Measurements from ENCODE around the gene AUNIP. TPM values are rescaled to one million over a fixed set of nuclear protein-coding genes. Genes with fewer than 3 reads are reported as not detected.

Gene AUNIP, protein sequence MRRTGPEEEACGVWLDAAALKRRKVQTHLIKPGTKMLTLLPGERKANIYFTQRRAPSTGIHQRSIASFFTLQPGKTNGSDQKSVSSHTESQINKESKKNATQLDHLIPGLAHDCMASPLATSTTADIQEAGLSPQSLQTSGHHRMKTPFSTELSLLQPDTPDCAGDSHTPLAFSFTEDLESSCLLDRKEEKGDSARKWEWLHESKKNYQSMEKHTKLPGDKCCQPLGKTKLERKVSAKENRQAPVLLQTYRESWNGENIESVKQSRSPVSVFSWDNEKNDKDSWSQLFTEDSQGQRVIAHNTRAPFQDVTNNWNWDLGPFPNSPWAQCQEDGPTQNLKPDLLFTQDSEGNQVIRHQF
- total RNA-seq (2021) (14.2 to 16.1 TPM (median 15.1 TPM) in 3 replicates), Bru-seq, nascent RNA (percentile 84 among the genes with signal in this experiment)
- long read RNA-seq, experiment 1, transcript AUNIP-201 (3 exons, 2,116 nt), result major isoform, 62 of 67 reads
- long read RNA-seq, experiment 1, partial matches to known transcripts, result 0 of 67 reads
- long read RNA-seq, experiment 1, other reads (novel, unspliced or antisense), result 4 of 67 reads
- long read RNA-seq, experiment 2, transcript AUNIP-201 (3 exons, 2,116 nt), result major isoform, 8 of 10 reads
- long read RNA-seq, experiment 2, partial matches to known transcripts, result 0 of 10 reads
- long read RNA-seq, experiment 2, other reads (novel, unspliced or antisense), result 2 of 10 reads
- long read RNA-seq, experiment 3, transcript AUNIP-201 (3 exons, 2,116 nt), result major isoform, 31 of 31 reads
- long read RNA-seq, experiment 3, partial matches to known transcripts, result 0 of 31 reads
- long read RNA-seq, experiment 3, other reads (novel, unspliced or antisense), result 0 of 31 reads

GRCh38 chr1:25858906-25859789 lies at the start of gene AUNIP:
Gene AUNIP (minus strand): TSS chr1:25859457. CDS start chr1:25859357, 100 bp downstream.
- H3K27me3 Mint-ChIP-seq (ENCODE audit: low read depth), result no peaks in the 10 kb centered on the region
- TF ChIP-seq NR2C2 (CRISPR knock-in tag; IDR thresholded peaks at IDR 0.05) (0 out of 2 replicates have a peak, but pooled peaks have one; percentile 45), TEAD1 (CRISPR knock-in tag; IDR thresholded peaks at IDR 0.05) (peak; percentile 76; the same call in 1 of the 2 replicates), SMAD4 (CRISPR knock-in tag; IDR thresholded peaks at IDR 0.05) (0 out of 2 replicates have a peak, but pooled peaks have one; percentile 38), NFYB (CRISPR knock-in tag; conservative IDR thresholded peaks at IDR 0.05; ENCODE audit: low read depth) (no peak; the same call in 1 of the 2 replicates), ELF4 (CRISPR knock-in tag; IDR thresholded peaks at IDR 0.05; ENCODE audit: low read depth) (no peak), ZNF425 (CRISPR knock-in tag; conservative IDR thresholded peaks at IDR 0.05) (no peak), E2F1 (CRISPR knock-in tag; IDR thresholded peaks at IDR 0.05) (peak; percentile 85; the same call in 1 of the 2 replicates), ZNF281 (CRISPR knock-in tag; IDR thresholded peaks at IDR 0.05) (peak; percentile 70; the same call in 1 of the 2 replicates), ESRRA (CRISPR knock-in tag; IDR thresholded peaks at IDR 0.05; ENCODE audit: borderline replicate concordance) (peak; percentile 83; the same call in 1 of the 2 replicates), IRF1 (CRISPR knock-in tag; IDR thresholded peaks at IDR 0.05) (peak; percentile 83; the same call in 1 of the 2 replicates), MYBL2 (CRISPR knock-in tag; IDR thresholded peaks at IDR 0.05) (peak; percentile 85; the same call in 1 of the 2 replicates), FOXK1 (CRISPR knock-in tag; IDR thresholded peaks at IDR 0.05) (peak; percentile 82), JAZF1 (CRISPR knock-in tag; IDR thresholded peaks at IDR 0.05) (no peak), CREB1 (CRISPR knock-in tag; IDR thresholded peaks at IDR 0.05) (0 out of 2 replicates have a peak, but pooled peaks have one; percentile 65), GABPB1 (CRISPR knock-in tag; IDR thresholded peaks at IDR 0.05) (peak; percentile 63; the same call in 1 of the 2 replicates), ZMAT4 (CRISPR knock-in tag; IDR thresholded peaks at IDR 0.05) (0 out of 2 replicates have a peak, but pooled peaks have one; percentile 69)
- TF ChIP-seq, protein P1, sequence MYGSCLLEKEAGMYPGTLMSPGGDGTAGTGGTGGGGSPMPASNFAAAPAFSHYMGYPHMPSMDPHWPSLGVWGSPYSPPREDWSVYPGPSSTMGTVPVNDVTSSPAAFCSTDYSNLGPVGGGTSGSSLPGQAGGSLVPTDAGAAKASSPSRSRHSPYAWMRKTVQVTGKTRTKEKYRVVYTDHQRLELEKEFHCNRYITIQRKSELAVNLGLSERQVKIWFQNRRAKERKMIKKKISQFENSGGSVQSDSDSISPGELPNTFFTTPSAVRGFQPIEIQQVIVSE (CRISPR knock-in tag; IDR thresholded peaks at IDR 0.05; ENCODE audit: borderline replicate concordance), result no peak
- TF ChIP-seq, protein P2, sequence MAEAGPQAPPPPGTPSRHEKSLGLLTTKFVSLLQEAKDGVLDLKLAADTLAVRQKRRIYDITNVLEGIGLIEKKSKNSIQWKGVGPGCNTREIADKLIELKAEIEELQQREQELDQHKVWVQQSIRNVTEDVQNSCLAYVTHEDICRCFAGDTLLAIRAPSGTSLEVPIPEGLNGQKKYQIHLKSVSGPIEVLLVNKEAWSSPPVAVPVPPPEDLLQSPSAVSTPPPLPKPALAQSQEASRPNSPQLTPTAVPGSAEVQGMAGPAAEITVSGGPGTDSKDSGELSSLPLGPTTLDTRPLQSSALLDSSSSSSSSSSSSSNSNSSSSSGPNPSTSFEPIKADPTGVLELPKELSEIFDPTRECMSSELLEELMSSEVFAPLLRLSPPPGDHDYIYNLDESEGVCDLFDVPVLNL (CRISPR knock-in tag; IDR thresholded peaks at IDR 0.05; ENCODE audit: borderline replicate concordance, low read depth), result 0 out of 2 replicates have a peak, but pooled peaks have one; percentile 28
- TF ChIP-seq, protein P3, sequence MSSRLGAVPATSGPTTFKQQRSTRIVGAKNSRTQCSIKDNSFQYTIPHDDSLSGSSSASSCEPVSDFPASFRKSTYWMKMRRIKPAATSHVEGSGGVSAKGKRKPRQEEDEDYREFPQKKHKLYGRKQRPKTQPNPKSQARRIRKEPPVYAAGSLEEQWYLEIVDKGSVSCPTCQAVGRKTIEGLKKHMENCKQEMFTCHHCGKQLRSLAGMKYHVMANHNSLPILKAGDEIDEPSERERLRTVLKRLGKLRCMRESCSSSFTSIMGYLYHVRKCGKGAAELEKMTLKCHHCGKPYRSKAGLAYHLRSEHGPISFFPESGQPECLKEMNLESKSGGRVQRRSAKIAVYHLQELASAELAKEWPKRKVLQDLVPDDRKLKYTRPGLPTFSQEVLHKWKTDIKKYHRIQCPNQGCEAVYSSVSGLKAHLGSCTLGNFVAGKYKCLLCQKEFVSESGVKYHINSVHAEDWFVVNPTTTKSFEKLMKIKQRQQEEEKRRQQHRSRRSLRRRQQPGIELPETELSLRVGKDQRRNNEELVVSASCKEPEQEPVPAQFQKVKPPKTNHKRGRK (CRISPR knock-in tag; IDR thresholded peaks at IDR 0.05; ENCODE audit: borderline replicate concordance), result no peak

More at GRCh38 chr1:25858906-25859789, at the start of gene AUNIP:
- H3K9me3 Mint-ChIP-seq, result no peaks in the 10 kb centered on the region
- ChIA-PET CTCF (no interaction called here), POLR2A (interaction anchor here (0.8 kb wide), 1 partner anchor 33 kb away, joined by 4 read pairs; no protein-coding TSS in a partner anchor)
- DNase-seq (ENCODE audit: low spot score) (peak; percentile 76), ATAC-seq (peak; percentile 90)
- peaks cover 6% of the 10 kb centered on the region; the same call in 1 of the 2 replicates for H3K36me3 Mint-ChIP-seq
- peaks cover 14% of the 10 kb centered on the region for H3K4me1 Mint-ChIP-seq
- H3K4me3 Mint-ChIP-seq, result peak within 1 kb of the TSS; percentile 95
- peak within 1 kb of the TSS; percentile 95 for H3K27ac Mint-ChIP-seq

All from WTC11 (cell line).